ENCODE measurements around the gene CHD2. TPM values are rescaled to one million over a fixed set of nuclear protein-coding genes. Genes with fewer than 3 reads are reported as not detected.

CHD2 gene
- total RNA-seq, 1 experiment from 2014 or later: 129 TPM

DNA sequence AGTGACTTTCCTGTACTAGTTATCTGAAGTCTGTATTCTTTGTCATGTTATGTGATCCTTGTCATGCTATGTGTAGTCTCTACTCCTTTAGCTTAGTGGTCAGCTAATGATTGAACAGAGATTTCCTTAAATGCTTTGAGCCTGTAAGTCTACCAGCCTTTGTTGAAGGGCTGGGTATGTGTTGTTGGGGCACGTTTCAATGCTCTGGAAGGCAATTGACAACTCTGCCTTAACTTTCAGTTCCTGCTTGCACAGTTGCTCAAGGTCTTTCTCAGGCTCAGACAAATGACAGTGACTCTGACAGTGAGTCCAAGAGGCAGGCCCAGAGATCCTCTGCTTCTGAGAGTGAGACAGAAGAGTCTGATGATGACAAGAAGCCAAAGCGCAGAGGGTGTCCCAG lies 89.3 kb downstream of the CHD2 start:
- CTCF ChIA-PET: interaction anchor here (1.3 kb wide), 1 partner anchor 68 kb away, joined by 3 read pairs; no protein-coding TSS in a partner anchor
- peaks cover 100% of the 10 kb centered on the region for H3K36me3 Mint-ChIP-seq (ENCODE audit: insufficient read depth, unreplicated experiment)
- intact Hi-C loops (cut with micrococcal nuclease): no loop called here
- peaks cover 6% of the 10 kb centered on the region for H3K4me1 Mint-ChIP-seq (ENCODE audit: insufficient read depth, unreplicated experiment)
- H3K4me3 Mint-ChIP-seq (ENCODE audit: unreplicated experiment): no peak overlapping the region
- TF ChIP-seq, protein P1, sequence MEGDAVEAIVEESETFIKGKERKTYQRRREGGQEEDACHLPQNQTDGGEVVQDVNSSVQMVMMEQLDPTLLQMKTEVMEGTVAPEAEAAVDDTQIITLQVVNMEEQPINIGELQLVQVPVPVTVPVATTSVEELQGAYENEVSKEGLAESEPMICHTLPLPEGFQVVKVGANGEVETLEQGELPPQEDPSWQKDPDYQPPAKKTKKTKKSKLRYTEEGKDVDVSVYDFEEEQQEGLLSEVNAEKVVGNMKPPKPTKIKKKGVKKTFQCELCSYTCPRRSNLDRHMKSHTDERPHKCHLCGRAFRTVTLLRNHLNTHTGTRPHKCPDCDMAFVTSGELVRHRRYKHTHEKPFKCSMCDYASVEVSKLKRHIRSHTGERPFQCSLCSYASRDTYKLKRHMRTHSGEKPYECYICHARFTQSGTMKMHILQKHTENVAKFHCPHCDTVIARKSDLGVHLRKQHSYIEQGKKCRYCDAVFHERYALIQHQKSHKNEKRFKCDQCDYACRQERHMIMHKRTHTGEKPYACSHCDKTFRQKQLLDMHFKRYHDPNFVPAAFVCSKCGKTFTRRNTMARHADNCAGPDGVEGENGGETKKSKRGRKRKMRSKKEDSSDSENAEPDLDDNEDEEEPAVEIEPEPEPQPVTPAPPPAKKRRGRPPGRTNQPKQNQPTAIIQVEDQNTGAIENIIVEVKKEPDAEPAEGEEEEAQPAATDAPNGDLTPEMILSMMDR (IDR thresholded peaks at IDR 0.05; ENCODE audit: unreplicated experiment): no peak
- no peaks in the 10 kb centered on the region for H3K9me3 Mint-ChIP-seq (ENCODE audit: unreplicated experiment)
- DNase-seq (ENCODE audit: unreplicated experiment): no peak
- POLR2A ChIA-PET: interaction anchor here (1.0 kb wide), 1 partner anchor 9 kb away, joined by 3 read pairs; no protein-coding TSS in a partner anchor
- no TSS peak for BruUV-seq (replicated peaks)
- H3K27me3 Mint-ChIP-seq (ENCODE audit: insufficient read depth, unreplicated experiment): no peaks in the 10 kb centered on the region
- no peak overlapping the region for H3K27ac Mint-ChIP-seq (ENCODE audit: low read depth, unreplicated experiment)

DNA sequence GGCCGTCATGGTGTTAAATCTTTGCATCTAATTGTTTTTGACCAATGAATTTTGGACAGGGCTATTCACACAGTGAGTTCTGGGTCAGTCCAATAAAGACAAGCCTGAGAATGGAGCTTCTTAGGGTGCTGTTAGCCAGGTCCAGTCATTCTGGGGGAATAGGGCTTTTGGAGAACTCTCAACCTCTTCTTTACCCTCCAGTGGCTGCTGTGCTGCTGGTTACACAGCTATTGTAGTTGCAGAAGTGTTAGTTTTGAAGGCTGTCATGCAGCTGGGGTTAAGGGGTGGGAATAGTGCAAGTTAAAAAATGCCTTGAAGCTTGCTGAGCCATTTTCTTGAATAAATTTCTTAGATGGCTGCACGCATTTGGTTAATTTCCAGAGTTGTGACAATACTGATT lies 89.9 kb downstream of the CHD2 start:
- no TSS peak for BruUV-seq (replicated peaks)
- DNase-seq (ENCODE audit: unreplicated experiment): no peak
- Mint-ChIP-seq H3K27ac (ENCODE audit: low read depth, unreplicated experiment) (no peak overlapping the region), H3K9me3 (ENCODE audit: unreplicated experiment) (no peaks in the 10 kb centered on the region), H3K36me3 (ENCODE audit: insufficient read depth, unreplicated experiment) (peaks cover 100% of the 10 kb centered on the region), H3K27me3 (ENCODE audit: insufficient read depth, unreplicated experiment) (no peaks in the 10 kb centered on the region), H3K4me3 (ENCODE audit: unreplicated experiment) (no peak overlapping the region), H3K4me1 (ENCODE audit: insufficient read depth, unreplicated experiment) (peaks cover 6% of the 10 kb centered on the region)
- CTCF ChIA-PET: interaction anchor here (1.0 to 1.3 kb wide), 3 partner anchors 15 to 193 kb away, joined by 3 to 6 read pairs (median 4); no protein-coding TSS in a partner anchor
- intact Hi-C loops (cut with micrococcal nuclease): no loop called here
- POLR2A ChIA-PET: no interaction called here
- TF ChIP-seq, protein P1 (IDR thresholded peaks at IDR 0.05; ENCODE audit: unreplicated experiment): no peak

DNA sequence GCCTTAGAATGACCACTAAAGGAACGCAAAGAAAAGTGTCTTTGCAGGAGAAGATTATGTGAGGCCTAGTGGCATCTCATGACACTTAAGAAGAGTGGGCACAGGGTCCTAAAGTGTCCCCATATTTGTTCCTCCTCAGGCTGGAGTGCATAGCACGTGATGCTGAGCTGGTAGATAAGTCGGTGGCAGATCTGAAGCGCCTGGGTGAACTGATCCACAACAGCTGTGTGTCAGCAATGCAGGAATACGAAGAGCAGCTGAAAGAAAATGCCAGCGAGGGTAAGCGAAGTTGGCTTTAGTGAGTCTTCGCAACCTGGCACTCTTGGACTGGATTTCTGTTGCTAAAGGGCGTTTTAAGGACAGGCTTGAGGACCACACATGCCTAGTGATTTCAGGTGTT lies 92.6 kb downstream of the CHD2 start:
- ChIA-PET POLR2A (interaction anchor here (1.1 to 1.9 kb wide), 3 partner anchors 9 to 18 kb away, joined by 3 to 7 read pairs (median 3); no protein-coding TSS in a partner anchor), CTCF (interaction anchor here (0.5 to 0.9 kb wide), 3 partner anchors 9 to 45 kb away, joined by 3 read pairs; no protein-coding TSS in a partner anchor)
- TF ChIP-seq, protein P1 (IDR thresholded peaks at IDR 0.05; ENCODE audit: unreplicated experiment): no peak
- Mint-ChIP-seq H3K4me1 (ENCODE audit: insufficient read depth, unreplicated experiment) (peaks cover 6% of the 10 kb centered on the region), H3K27me3 (ENCODE audit: insufficient read depth, unreplicated experiment) (no peaks in the 10 kb centered on the region), H3K27ac (ENCODE audit: low read depth, unreplicated experiment) (no peak overlapping the region), H3K36me3 (ENCODE audit: insufficient read depth, unreplicated experiment) (peaks cover 100% of the 10 kb centered on the region), H3K9me3 (ENCODE audit: unreplicated experiment) (no peaks in the 10 kb centered on the region), H3K4me3 (ENCODE audit: unreplicated experiment) (no peak overlapping the region)
- intact Hi-C loops (cut with micrococcal nuclease): no loop called here
- no TSS peak for BruUV-seq (replicated peaks)
- DNase-seq (ENCODE audit: unreplicated experiment): no peak

DNA sequence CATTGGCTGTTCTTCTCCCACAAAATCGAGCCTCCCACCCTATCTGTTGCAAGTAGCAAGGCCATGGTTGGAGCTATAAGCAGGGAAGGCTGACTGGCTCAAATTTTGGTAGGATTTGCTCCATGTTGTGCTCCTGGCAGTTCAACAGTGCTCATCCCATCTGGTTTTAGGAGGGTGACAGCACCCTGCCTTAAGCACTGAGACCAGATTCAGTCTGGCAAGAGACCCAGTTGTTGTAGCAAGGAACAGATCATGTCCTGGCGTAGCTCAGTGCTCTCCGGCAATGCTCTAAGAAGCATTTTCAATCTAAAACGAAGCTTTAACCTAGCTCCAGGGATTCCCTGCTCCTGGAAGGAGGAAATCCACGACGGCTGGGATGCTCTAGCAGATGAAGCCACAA lies 97.7 kb downstream of the CHD2 start:
- intact Hi-C loops (cut with micrococcal nuclease): no loop called here
- H3K27me3 Mint-ChIP-seq (ENCODE audit: insufficient read depth, unreplicated experiment): no peaks in the 10 kb centered on the region
- H3K27ac Mint-ChIP-seq (ENCODE audit: low read depth, unreplicated experiment): no peak overlapping the region
- TF ChIP-seq, protein P1 (IDR thresholded peaks at IDR 0.05; ENCODE audit: unreplicated experiment): no peak
- no peak for DNase-seq (ENCODE audit: unreplicated experiment)
- peaks cover 3% of the 10 kb centered on the region for H3K4me1 Mint-ChIP-seq (ENCODE audit: insufficient read depth, unreplicated experiment)
- H3K9me3 Mint-ChIP-seq (ENCODE audit: unreplicated experiment): no peaks in the 10 kb centered on the region
- ChIA-PET CTCF (interaction anchor here (0.6 to 1.2 kb wide), 3 partner anchors 187 to 203 kb away, joined by 3 read pairs; no protein-coding TSS in a partner anchor), POLR2A (interaction anchor here (0.6 to 1.1 kb wide), 2 partner anchors 102 to 220 kb away, joined by 3 read pairs; no protein-coding TSS in a partner anchor)
- peaks cover 100% of the 10 kb centered on the region for H3K36me3 Mint-ChIP-seq (ENCODE audit: insufficient read depth, unreplicated experiment)
- no peak overlapping the region for H3K4me3 Mint-ChIP-seq (ENCODE audit: unreplicated experiment)
- no TSS peak for BruUV-seq (replicated peaks)

Data from MCF 10A (cell line).